GM12874 (cell line): ENCODE measurements around the gene NUDT3.

Source experiments
- CTCF ChIP-seq: IDR thresholded peaks from 2 replicates; pipeline ENCODE4 v1.5.1; 2011; ENCODE audit warnings: low read depth, mild to moderate bottlenecking, control low read depth, low read length, moderate library complexity; ENCODE audit not compliant: insufficient read depth

The NUDT3 gene

GRCh38 chr6:34359418-34360158, 32.9 kb downstream of the NUDT3 start:
- no peak for TF ChIP-seq CTCF

GRCh38 chr6:34358389-34358905, 34.0 kb downstream of the NUDT3 start:
- TF ChIP-seq CTCF = no peak

- no peak for TF ChIP-seq CTCF
Measured at GRCh38 chr6:34357937-34358336, 34.5 kb downstream of the NUDT3 start.

GRCh38 chr6:34355889-34356288, 36.6 kb downstream of the NUDT3 start:
- no peak for TF ChIP-seq CTCF

GRCh38 chr6:34352305-34352937, 40.0 kb downstream of the NUDT3 start:
- TF ChIP-seq CTCF = no peak

GRCh38 chr6:34350934-34351217, 41.6 kb downstream of the NUDT3 start:
- no peak for TF ChIP-seq CTCF

GRCh38 chr6:34350137-34350933, 42.1 kb downstream of the NUDT3 start:
- no peak for TF ChIP-seq CTCF
